HG03558 (cell line): ENCODE data around the gene PDGFA.

Experiments used
- ATAC-seq: cut with Tn5 transposase; IDR thresholded peaks from one replicate; pipeline ENCODE4 v1.9.1; 2021; ENCODE audit warnings: moderate number of reproducible peaks; ENCODE audit not compliant: unreplicated experiment; ENCODE audit errors: extremely low read depth

PDGFA gene

DNA sequence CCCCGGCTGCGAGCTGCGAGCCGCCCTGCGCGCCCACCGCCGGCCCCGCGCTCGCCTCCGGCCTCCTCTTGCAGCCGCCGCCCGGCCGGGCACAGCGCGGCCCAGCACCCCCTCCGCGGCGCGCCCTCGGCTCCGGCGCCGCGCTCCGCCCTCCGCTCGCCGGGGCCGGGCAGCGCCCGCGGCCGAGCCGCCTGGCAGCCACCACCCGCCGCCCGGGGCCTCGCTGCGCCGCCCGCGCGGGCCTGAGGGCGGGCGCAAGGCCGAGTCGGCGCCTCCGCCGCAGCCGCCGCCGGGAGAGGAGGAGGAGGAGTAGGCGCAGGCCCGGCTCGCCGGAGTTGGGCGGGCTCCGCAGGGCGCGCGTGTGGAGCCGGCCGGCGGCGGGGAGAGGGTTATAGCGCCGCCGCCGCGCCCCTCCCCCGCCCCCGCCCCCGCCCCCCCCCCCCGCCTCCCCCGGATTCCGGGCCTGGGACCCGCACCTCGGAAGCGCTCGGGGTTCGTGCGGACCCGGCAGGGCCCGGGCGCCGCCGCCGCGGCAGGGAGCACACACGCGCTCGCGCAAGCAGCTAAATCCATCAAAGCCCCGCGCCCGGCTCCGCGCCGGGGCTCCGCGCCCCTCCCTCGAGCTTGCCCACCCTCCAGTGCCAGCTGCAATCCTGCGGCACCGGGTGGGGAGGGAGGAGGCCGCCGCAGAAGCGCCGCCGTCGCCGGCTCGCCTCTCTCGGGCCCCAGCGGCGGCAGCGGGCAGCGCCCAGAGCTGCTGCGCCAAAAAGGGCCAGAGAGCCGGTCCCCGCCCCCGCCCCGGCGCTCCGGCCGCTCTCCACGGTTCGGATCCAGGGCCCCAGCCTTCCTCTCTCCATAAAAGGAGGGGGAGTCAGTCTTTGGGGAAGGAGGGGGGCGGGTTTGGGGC lies at the start of gene PDGFA:
Gene PDGFA (minus strand): TSS at position 363 of the 907 bp plus-strand sequence. CDS start 845 bp downstream, outside the sequence.
- no peak for ATAC-seq

DNA sequence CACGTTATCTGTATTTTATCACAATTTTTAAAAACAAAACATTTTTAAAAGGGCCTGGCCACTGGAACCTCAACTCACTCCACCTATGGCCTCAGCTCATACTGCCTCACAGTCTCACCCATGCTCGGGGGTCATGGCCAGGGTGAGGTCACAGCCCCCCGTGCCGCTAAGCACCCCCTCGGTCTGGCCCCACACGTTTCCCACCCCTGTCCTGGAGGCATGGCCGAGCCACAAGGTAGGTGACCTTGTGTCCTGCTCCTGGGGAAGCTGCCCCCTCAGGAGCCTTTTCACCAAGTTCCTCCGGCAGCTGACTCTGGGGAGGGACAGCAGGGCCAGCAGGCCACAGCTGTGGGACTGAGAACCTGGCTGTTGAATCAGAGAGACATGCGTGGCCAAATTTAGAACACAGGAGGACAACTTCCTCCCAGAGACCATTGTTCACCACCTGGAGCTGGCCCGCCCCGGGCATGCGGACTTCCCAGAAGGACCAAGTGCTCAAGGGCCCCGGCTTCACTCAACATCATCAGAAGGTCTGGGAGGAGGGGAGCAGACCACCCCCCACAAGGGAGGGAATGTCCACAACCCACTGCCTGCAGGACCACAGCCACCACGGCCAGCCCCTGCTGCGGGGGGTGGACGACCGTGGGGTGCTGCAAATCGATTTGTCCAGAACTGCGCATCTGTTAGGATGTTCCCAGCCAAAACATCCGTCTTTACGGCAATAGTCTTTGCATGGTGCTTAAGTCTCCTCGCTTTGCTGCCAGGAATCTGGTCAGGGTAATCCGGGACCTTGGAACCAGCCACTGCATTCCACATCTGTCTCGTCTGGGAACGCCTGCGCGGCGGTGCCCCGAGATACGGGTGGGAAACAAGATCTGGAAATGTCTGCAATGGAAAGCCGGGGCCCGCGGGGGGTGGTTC lies 48.6 kb upstream of the PDGFA start:
- ATAC-seq = no peak

DNA sequence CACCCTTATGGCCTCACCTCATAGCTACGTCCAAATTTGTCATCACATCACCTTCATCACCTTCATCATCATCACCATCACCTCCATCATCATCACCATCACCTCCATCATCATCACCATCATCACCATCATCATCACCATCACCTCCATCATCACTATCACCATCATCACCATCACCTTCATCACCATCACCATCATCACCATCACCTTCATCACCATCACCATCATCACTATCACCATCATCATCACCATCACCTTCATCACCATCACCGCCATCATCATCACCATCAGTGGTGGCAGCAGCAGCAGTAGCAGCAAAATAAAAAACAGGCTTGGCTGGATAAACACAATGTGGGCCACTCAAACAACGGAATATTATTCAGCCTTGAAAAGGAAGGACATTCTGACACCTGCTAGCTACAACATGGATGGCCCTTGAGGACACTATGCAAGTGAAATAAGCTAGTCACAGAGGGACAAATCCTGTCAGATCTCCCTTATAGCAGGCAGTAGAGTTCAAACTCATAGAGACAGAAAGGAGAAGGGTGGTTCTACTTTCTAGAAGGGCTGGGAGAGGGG lies 47.7 kb upstream of the PDGFA start:
- ATAC-seq = no peak

DNA sequence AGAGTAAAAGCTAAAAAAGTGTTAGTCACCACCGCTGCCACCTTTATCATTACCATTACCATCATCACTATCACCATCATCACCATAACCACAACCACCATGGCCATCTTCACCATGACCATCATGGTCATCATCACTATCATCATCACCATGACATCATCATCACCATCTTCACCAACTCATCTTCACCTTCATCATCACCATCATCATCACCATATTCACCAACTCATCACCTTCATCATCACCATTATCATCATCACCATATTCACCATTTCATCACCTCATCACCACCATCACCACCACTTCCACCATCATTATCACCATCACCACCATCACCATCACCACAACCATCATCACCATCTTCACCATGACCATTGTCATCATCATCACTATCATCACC lies 46.5 kb upstream of the PDGFA start:
- no peak for ATAC-seq

DNA sequence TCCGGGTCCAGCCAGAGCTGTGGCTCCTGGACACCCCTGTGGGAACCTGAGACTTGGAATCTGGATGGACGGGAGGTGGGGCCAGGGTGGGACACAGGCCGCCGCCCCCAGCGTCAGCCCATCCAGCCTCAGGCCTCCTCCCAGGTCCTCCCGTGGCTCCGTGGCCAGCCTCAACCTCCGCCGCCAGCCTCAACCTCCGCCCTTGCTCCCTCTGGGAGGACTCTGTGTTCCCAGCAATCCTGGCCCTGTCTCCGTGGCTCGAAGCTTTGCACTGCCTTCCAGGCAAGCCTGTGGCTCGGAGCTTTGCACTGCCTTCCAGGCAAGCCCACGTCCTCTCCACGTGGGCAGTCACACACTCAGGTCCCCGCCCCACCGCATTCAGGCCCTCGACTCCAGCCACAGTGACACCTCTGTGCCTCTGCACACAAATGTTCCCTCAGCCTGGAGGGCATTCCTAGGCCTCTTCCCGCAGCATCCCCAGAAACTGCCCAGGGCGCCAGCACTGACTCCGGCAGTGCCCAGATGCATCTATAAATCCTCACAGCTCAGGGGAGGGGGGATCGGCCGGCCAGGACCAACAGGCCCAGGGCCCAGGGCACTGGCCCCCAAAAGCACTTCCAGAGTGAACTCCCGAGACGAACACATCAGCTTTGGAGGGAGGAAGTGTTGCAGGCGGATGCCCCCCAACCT lies 44.7 kb upstream of the PDGFA start:
- no peak for ATAC-seq

DNA sequence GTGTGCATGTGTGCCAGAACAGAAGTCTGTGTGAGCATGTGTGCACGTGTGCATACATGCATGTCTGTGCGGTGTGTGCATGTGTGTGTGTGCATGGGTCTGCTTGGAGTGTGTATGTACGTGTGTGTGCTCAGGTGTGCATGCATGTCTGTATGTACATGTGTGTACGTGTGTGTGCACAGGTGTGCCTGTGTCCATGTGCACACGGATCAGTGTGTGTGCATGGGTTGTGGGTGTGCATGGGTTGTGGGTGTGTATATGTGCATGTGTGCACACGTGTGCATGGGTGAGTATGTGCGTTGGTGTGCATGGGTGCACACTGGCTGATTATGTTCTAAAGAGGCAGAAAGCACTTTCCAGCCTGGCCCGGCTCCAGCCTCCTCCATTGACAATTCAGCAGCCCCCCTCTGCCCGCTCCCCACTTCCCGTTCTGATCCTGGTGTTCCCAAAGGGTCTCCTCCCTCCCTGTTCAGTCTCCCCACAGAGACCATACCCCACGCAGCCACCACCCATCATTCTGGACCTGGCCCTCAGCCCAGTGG lies 44.1 kb upstream of the PDGFA start:
- no peak for ATAC-seq

DNA sequence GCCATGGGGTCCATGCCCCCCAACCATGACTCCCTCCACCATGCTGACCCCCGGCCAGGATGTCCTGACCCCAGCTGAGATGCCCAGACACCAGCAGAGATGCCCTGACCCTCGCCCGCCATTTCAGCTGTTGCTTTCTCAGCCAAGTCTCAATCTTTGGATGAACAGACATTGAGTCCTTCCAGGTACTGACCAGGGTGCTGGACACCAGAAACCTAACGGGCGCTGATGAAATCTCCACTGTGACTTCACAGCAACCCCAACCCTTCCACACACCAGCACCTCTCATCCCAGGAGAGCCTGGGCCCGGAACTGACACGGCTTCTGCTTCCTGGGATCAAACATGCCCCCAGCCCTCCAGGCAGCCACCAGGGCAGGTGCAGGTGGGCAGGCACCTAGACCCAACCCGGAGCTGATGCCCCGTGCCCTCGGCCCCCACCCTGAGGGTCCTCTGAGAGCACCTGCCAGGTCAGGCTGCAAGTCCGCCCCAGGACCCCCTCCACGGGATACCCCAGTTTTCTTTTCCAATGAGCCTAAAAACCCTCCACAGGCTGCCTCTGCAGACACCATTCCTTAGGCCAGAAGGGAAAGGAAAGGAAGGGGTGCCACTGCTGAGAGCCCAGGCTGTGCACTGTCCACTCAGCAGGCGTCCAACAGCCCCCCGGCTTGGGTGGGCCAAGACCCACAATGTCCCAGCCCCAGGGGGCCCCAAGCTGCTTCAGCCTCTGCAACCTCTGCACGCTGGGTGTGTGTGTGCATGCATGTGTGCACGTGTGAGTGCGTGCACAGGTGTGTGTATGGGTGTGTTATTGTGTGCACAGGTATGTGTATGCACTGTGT lies 43.4 kb upstream of the PDGFA start:
- ATAC-seq = no peak

DNA sequence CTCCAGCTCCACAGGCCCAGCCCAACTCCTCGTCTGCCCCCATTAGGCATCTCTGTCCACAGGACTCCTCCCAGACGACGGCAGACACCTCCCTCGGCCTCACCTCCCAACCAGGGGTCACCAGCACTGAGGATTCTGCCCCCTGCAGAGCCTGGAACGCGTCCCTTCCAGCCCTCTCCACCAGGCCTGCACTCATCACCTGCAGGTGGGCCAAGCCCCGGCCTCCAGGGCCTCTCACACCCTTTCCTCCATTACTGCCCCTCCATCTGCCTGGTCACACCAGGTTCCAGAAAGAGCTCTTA lies 42.7 kb upstream of the PDGFA start:
- no peak for ATAC-seq

DNA sequence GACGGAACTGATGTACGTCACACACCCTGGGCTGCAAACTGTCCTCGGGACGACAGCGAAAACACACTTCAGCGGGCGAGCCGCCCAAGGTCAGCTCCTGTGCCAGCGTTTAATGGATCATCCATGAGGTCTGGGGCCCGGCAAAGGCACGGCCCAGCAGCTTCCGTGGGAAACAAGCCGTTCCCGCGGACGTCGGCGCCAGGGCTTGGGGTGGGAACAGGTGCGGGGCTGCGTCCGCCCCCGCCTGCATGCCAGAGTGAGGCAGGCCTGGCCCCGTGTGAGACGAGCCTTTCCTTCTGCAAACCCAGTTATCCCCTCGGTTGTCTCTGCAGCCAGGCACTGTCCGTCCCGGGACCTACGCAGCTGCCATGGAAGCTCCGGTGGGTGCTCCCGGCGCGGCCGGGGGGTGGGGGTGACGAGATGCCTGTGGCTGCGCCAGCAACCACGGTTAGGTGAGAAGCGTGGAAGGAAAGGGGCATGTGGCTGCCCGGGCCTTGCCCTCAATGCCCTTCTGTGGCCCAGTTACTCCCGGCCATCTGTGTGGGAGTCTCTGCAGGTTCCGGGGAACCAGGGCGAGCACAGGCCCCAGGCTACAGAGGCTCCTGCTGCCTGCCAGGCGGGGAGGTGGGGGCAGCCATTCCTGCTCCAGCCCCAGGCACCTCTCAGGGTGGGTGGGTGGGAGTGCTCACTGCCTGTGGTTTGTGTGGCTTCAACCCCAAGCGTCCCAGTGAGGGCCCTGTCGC lies 42.2 kb upstream of the PDGFA start:
- no peak for ATAC-seq

DNA sequence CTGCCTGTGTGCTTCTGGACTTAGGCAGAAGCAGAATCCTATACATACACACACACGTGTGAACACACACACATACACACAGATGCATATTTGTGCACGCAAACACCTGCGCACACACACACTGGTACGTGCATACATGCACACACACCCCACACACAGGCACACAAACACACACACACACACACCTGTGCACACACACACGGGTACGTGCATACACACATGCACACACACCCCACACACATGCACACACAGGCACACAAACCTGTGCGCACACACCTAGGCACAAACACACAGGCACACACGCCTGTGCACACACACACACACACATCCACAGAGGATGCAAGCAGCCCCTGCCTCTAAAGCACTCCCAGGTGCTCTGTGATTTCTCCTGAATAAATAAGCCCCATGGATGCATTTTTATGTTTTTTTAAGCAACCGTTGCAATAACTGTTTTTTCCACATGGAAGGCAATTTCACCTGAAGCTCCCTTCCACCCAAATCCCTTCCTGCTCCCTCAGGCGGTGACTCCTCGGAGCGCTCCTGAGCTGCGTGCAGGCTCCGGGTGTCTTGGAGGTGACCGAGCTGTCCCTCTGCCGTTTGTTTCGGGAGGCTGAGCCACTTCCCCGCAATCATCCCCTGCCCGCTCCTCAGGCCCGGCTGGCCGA lies 41.5 kb upstream of the PDGFA start:
- no peak for ATAC-seq

DNA sequence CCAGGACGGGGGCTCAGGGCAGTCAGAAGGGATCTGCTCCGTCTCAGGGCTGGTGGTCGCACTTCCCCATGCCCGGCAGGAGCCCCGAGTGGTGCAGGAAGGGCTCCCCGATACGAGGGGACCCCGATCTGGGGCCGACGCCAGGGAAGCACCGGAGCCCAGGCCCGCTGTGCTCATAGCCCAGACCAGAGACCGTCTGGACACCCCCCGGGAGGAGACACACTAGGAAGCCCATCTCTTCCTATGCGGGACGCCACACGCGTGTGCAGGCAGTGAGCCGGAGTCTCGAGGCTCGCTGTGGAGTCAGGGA lies 39.7 kb upstream of the PDGFA start:
- ATAC-seq = no peak

DNA sequence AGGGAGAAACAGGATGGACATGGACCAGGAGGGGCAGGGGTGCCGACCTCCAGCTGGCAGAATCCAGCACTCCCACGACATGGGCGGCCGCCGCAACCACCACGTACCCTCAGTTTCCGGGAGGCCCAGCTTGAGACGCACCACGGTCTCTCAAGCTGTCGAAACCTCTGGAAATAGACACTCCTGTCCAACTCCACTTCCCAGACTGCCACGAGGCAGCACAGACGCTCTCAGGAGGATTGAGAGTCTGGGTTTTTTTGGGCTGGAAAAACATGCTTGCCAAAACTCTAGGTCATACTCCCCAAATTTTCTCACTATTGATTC lies 37.9 kb upstream of the PDGFA start:
- no peak for ATAC-seq

DNA sequence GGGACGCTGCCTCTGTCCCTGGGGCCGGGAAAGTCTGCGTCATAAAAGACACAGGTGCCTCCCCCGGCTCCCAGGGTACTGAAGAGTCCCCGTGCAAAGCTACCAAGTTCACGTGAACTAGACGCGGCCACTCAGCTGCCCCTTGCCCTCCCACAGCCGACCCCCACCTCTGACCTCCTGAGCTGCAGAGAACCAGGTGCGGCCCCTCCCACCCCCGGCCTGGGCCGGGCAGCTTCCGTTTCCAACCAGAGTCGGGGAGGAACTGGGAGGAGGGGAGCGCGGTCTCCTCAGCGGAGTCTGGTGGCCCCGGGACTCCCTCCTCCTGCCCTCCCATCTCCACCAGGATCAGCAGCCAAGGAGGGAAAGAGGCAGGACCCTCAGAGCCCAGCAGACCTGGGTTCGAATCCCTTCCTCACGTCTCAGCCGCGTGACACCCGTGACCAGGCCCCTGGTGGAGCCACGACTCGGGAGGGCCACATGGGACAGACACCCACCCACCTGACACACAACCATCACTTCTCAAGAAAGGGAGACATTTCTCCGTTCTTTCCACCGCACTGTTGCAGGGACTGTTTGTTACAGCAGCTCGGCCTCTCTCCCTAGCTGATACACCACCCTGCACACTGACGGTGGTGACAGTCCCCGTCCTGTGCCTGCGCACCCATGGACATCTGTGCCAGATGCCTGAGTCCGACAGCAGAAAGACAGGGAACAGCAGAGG lies 37.4 kb upstream of the PDGFA start:
- no peak for ATAC-seq

DNA sequence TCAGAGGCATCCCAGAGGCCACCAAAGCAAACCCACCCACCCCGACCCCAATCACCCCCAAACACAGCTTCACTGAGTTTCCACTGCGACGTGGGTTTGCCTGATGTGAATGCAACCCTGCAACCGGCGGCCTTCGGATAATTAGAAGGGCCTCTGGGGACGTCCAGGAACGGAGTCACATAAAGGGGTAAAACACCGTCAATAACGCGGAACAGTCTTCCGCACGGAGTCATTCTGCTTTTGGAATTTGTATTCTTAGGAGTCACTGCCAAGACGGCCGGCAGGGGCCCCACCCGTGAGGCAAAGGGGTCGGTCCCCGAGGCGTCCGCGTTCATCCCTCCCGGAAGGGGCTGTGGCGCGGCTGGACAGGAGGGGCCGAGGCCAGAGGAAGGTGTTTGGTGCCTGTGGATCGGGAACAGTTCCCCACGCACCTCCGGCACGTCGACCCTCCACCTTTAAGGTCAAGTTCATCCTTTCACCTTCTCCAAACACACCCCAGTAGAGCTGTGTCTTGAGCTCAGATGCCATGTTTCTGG lies 36.7 kb upstream of the PDGFA start:
- ATAC-seq = no peak

DNA sequence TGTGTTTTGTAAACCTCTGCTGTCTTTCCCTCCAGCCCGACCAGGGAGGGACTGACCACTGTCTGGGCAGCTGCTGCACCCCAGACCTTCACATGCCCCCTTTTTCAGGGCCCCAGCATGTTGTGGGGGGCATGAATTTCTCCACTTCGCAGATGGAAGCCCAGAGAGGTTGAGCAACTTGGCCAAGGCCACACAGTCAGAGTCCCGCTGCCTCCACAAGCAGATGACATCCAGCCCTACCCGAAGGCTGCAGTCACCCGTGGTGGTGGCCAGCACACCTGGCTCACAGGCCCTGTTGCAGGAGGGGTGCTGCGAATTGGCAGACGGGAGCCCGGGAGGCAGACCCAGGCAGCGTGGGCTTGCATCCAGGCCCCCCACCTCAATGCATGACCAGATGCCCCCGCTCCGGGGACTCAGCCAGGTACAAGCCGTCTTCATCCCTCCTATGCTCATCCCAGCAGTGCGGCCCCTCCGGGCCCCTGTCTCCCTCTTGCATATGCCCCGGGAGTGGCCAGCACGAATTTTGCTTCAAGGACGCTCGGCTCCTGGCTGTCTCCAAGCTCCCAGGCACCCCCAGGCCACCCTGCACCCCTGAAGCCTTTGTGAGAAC lies 36.0 kb upstream of the PDGFA start:
- no peak for ATAC-seq

DNA sequence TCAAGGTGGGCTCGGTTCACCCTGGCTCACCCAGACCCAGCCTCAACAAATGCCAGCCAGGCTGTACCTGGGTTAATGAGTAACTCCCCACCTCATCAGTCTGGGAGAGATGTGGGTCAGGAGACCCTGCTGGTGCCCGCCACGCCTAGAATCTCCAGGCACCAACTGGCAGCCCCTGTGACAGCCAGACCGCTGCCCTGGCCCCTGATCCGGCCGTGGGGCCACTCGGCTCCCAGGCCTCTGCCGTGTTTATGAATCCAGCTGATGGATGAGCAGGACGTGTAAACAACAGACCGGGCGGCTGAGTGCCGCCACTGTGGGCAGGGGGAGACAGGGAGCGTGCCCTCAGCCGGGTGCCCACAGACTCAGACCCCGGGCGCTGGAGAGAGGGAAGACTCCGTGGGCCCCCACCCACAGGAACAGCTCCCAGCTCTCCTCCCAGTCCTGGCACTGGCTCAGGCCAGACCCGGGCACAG lies 34.0 kb upstream of the PDGFA start:
- no peak for ATAC-seq
